Measurements from ENCODE around the gene PTRH1.

Gene PTRH1

DNA sequence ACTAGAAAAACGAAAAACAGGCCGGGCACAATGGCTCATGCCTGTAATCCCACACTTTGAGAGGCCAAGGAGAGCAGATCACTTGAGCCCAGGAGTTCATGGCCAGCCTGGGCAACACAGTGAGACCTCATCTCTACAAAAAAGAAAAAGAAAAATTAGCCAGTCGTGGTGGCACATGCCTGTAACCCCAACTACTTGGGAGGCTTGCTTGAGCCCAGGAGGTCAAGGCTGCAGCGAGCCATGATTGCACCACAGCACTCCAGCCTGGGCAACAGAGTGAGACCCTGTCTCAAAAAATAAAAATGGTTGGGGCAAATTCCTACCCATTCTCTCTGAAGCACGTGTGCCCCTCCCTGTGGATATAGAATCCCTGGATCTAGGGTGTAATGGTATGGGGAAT lies 17.1 kb downstream of the PTRH1 start:
- DNase-seq (ENCODE audit: low read depth in 2 of 2) = no peak
- no peak overlapping the region for H3K4me3 ChIP-seq (replicated peaks in 1 of 2; ENCODE audit: low read depth in 2 of 2, low read length in 2 of 2)
- TF ChIP-seq CTCF (IDR thresholded peaks at IDR 0.05; ENCODE audit: low read depth, low read length) = no peak

- no peak for DNase-seq (ENCODE audit: low read depth in 2 of 2)
- no peak for TF ChIP-seq CTCF (IDR thresholded peaks at IDR 0.05; ENCODE audit: low read depth, low read length)
- no peak overlapping the region for H3K4me3 ChIP-seq (replicated peaks in 1 of 2; ENCODE audit: low read depth in 2 of 2, low read length in 2 of 2)
These were observed 17.9 kb downstream of the PTRH1 start for GRCh38 chr9:127697575-127697974.

GRCh38 chr9:127694890-127695720 lies 20.4 kb downstream of the PTRH1 start:
- no peak overlapping the region for H3K4me3 ChIP-seq (replicated peaks in 1 of 2; ENCODE audit: low read depth in 2 of 2, low read length in 2 of 2)
- DNase-seq (ENCODE audit: low read depth in 2 of 2) = peak in 1 of 2 donors; percentile 14

DNA sequence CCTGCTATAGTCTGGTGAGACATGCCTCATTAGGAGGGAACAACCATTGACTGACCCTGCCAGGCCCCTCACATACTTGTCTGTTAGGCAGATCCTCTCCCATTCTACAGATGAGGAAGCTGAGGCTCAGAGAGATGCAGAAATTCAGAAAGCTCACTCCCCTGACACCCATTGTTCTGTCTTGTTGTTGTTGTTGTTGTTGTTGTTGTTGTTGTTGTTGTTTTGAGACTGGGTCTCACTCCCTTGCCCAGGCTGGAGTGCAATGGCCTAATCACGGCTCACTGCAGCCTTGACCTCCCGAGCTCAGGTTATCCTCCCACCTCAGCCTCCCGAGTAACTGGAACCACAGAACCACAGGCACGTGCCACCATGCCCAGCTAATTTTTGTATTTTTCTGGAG lies 21.8 kb downstream of the PTRH1 start:
- no peak for DNase-seq (ENCODE audit: low read depth in 2 of 2)
- no peak overlapping the region for H3K4me3 ChIP-seq (replicated peaks in 1 of 2; ENCODE audit: low read depth in 2 of 2, low read length in 2 of 2)
- no peak for TF ChIP-seq CTCF (IDR thresholded peaks at IDR 0.05; ENCODE audit: low read depth, low read length)

More at GRCh38 chr9:127694890-127695720, 20.4 kb downstream of the PTRH1 start:
- no peak for TF ChIP-seq CTCF (IDR thresholded peaks at IDR 0.05; ENCODE audit: low read depth, low read length)

DNA sequence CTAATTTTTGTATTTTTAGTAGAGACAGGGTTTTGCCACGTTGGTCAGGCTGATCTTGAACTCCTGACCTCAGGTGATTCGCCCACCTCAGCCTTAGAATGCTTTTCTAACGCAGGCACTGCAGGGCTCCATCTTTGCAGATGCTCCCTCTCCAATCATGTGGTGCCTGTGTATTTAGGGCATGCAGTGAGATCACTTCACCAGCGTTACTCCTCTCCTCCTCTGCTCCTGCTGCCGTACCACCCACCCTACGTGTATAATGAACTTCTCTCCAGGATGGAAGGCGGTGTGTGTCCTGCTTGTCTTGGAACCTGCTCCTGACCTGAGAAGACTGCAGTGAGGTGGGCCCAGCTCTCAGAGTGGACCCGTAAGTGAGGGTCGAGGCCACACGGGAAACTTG lies 22.3 kb downstream of the PTRH1 start:
- H3K4me3 ChIP-seq (replicated peaks in 1 of 2; ENCODE audit: low read depth in 2 of 2, low read length in 2 of 2) = no peak overlapping the region
- no peak for DNase-seq (ENCODE audit: low read depth in 2 of 2)
- no peak for TF ChIP-seq CTCF (IDR thresholded peaks at IDR 0.05; ENCODE audit: low read depth, low read length)

DNA sequence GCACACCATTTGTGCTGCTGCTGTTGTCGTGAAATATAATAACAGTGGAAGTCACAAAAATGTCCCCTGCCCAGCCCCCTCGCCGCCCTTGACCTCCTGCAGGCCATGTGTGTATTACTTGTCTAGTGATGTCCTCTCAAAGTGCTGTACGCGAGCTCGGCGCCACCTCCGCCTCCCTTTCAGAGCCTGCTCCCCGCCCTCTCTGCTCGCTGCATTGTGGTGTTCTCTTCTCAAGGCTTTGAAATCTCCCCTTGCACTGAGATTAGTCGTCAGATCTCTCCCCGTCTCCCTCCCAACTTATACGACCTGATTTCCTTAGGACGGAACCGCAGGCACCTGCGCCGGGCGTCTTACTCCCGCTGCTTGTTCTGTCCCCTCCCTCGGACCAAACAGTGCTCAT lies 23.4 kb downstream of the PTRH1 start:
- DNase-seq (ENCODE audit: low read depth in 2 of 2) = no peak
- H3K4me3 ChIP-seq (replicated peaks in 1 of 2; ENCODE audit: low read depth in 2 of 2, low read length in 2 of 2) = no peak overlapping the region
- TF ChIP-seq CTCF (IDR thresholded peaks at IDR 0.05; ENCODE audit: low read depth, low read length) = no peak

Measured in cardiac fibroblast (primary cell).